GM21786 (cell line): ENCODE results near the gene CHD2.
"Not testable (repeated sequence)": the region's sequence is repeated elsewhere in the genome, so short reads cannot be mapped to it uniquely, and the experiment has no call there.

Experiments used
- ATAC-seq: cut with Tn5 transposase; IDR thresholded peaks from one replicate; pipeline ENCODE4 v1.9.1; 2021; ENCODE audit not compliant: unreplicated experiment

The CHD2 gene

GRCh38 chr15:92906020-92906419 is 5.9 kb downstream of the CHD2 start:
- ATAC-seq, result no peak

- ATAC-seq, result peak; percentile 38
Observed at GRCh38 chr15:92906563-92907081, 6.5 kb downstream of the CHD2 start.

GRCh38 chr15:92907229-92907628 is 7.1 kb downstream of the CHD2 start:
- ATAC-seq, result no peak

- no peak for ATAC-seq
Observed at GRCh38 chr15:92907896-92908712, 8.0 kb downstream of the CHD2 start.

- no peak for ATAC-seq
Observed at GRCh38 chr15:92908713-92909057, 8.6 kb downstream of the CHD2 start.

- no peak for ATAC-seq
Observed at GRCh38 chr15:92909136-92909781, 9.1 kb downstream of the CHD2 start.

- no peak for ATAC-seq
Observed at GRCh38 chr15:92910451-92910850, 10.3 kb downstream of the CHD2 start.

GRCh38 chr15:92914103-92914499 is 14.0 kb downstream of the CHD2 start:
- no peak for ATAC-seq

GRCh38 chr15:92914768-92915221 is 14.7 kb downstream of the CHD2 start:
- peak; percentile 63 for ATAC-seq

GRCh38 chr15:92915766-92916435 is 15.8 kb downstream of the CHD2 start:
- no peak for ATAC-seq

- ATAC-seq, result no peak
Observed at GRCh38 chr15:92917598-92918407, 17.7 kb downstream of the CHD2 start.

- not testable (repeated sequence) for ATAC-seq
Observed at GRCh38 chr15:92918881-92919280, 18.8 kb downstream of the CHD2 start.

- no peak for ATAC-seq
Observed at GRCh38 chr15:92920595-92921161, 20.6 kb downstream of the CHD2 start.

GRCh38 chr15:92921215-92922131 is 21.3 kb downstream of the CHD2 start:
- no peak for ATAC-seq

- ATAC-seq, result peak; percentile 63
Observed at GRCh38 chr15:92922418-92923002, 22.4 kb downstream of the CHD2 start.

GRCh38 chr15:92924216-92924615 is 24.1 kb downstream of the CHD2 start:
- no peak for ATAC-seq

GRCh38 chr15:92925454-92925853 is 25.3 kb downstream of the CHD2 start:
- ATAC-seq, result no peak

GRCh38 chr15:92928225-92928750 is 28.2 kb downstream of the CHD2 start:
- ATAC-seq, result no peak

GRCh38 chr15:92929002-92929401 is 28.9 kb downstream of the CHD2 start:
- ATAC-seq, result no peak
